ENCODE measurements around the gene PPP2R5E.
A peak's percentile ranks its signal among the peaks of the same experiment; 100 is the strongest.

Gene PPP2R5E

GRCh38 chr14:63367742-63368364 is 175.3 kb downstream of the PPP2R5E start:
- no peak for DNase-seq

GRCh38 chr14:63362389-63362819 is 180.8 kb downstream of the PPP2R5E start:
- DNase-seq, result no peak

- no peak for DNase-seq
These were observed 181.4 kb downstream of the PPP2R5E start for GRCh38 chr14:63361790-63362189.

GRCh38 chr14:63357841-63358240 is 185.3 kb downstream of the PPP2R5E start:
- no peak for DNase-seq

GRCh38 chr14:63345826-63346225 is 197.4 kb downstream of the PPP2R5E start:
- DNase-seq, result peak; percentile 32 to 35

- no peak for DNase-seq
These were observed 198.8 kb downstream of the PPP2R5E start for GRCh38 chr14:63344336-63344735.

GRCh38 chr14:63343878-63344277 is 199.3 kb downstream of the PPP2R5E start:
- DNase-seq, result no peak

GRCh38 chr14:63342371-63342770 is 200.8 kb downstream of the PPP2R5E start:
- no peak for DNase-seq

GRCh38 chr14:63328787-63329737 is 214.1 kb downstream of the PPP2R5E start:
- no peak for DNase-seq

GRCh38 chr14:63326840-63327239 is 216.3 kb downstream of the PPP2R5E start:
- DNase-seq, result no peak

- no peak for DNase-seq
These were observed 220.1 kb downstream of the PPP2R5E start for GRCh38 chr14:63322897-63323573.

GRCh38 chr14:63322472-63322871 is 220.7 kb downstream of the PPP2R5E start:
- no peak for DNase-seq

All from SHP77 (cell line).